Epithelial cell of prostate (primary cell): ENCODE measurements around the gene GSTA5.
"Not testable (repeated sequence)": the region's sequence is repeated elsewhere in the genome, so short reads cannot be mapped to it uniquely, and the experiment has no call there.

ENCODE experiments used
- DNase-seq: peaks from one replicate; pipeline ENCODE4 v3.0.0-alpha.2; 2011; ENCODE audit warnings: low read depth, low spot score
- H3K27ac ChIP-seq: fragments of 450-650 bp; 2 replicates; pipeline ENCODE4 v1.5.1; 2017; ENCODE audit warnings: mild to moderate bottlenecking

The GSTA5 gene

DNA sequence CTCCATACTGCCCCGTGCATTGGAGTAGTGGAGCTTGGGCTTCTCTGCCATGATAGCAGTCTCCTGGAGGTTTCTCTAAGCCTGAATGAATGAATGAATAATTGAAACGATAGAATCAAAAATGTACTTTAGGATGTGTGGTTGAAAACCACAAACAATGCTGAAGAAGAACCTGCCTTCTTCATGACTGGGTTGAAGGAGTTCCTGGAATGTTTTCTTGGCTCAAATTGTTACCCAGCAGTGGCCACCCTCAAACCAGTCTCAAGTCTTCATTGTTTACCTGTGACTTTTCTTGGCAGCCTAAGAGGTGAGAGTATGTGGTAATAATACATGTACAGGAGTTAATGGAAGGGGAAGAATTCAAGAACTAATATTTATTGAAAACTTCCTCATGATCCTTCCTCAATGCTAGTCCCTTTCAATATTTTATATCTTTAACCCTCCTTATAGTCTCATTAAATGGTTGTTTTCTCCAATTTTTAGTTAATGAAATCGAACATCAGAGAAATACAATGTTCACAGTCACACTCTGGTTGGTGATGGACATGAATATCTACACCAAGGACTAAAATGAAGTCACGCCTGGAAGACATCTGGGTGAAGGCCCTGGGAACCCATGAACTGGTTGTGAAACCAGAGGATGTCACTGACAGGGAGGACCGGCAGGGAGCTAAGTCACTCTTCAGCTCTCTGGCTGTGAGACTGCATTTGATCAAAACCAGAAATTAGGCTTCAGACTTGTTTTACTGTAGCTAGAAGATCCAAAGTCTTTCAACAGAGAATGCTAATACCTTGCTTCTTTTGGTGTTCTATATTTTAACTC, at the start of gene GSTA5:
GSTA5 (minus strand) TSS at position 51 of the 823 bp plus-strand sequence.
- DNase-seq = peak; percentile 18
- no peak within 1 kb of the TSS for H3K27ac ChIP-seq

- DNase-seq = no peak
- no peak overlapping the region for H3K27ac ChIP-seq
These were observed 49.4 kb upstream of the GSTA5 start for GRCh38 chr6:52890018-52890417.

DNA sequence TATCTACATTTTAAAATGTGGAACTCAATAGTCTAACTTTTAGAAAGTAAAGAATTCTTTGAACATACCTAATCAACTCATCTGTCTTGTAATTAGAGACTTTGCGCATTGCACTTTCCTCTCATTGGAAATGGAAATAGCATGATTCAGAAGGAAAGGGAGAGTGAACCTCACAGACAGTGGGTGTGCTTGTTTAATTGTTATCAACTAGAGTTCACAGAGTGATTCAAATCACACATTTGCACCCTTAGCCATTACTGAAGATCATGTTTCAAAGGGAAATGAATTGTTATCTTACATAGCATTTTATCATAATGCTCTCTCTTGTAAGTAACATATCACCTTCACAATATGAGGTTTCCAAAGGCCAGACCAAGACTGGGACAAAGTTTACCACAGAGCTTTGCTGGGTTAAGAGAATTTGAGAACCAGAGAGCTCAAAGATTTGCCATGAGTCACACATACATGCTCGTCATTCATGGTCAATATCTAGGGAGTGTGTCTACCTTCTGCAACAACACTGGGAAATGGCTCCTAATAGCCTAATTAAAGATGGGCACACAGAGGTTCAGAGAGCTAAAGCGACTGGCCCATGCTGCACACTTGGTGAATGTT, 47.4 kb upstream of the GSTA5 start:
- H3K27ac ChIP-seq = no peak overlapping the region
- no peak for DNase-seq

DNA sequence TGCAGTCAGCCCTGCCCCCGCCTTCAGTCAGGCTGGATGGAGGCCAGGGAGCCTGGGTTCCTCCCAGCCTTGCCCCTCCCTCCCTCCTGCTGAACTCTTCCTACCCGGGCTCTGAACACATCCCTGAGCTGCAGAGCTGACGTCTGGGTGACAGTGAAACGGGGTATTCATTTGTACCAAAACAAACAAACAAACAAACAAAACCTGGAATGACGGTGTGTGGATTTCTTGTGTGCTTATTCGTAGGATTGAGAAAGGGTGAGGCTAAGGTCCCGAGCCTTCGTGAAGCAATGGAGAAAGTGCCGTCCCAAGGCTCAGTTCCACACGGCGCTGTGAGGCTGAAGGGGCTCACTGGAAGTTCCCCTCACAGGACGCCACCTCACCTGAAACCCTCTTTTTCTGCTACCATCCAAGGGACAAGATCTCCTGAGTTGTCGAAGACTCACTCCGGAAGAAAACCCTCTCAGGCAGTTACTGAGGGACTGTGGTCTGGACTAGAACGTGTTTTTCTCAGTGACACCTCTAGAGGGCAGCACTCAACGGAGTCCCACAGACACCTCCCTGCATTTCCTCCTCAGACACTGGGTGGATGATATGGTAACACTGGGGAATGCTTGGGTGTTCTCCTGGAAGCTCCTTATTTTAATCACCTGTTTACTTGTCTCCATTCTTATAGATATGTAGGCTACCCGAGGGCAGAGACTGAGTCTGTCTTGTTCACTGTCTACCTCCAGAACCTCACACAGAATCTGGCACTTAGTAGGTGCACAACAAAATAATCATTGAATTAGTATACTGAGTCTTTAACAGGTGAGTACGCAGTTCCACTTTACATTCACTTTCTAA, 41.6 kb upstream of the GSTA5 start:
- no peak overlapping the region for H3K27ac ChIP-seq
- DNase-seq = no peak

GRCh38 chr6:52881662-52881995, 41.0 kb upstream of the GSTA5 start:
- no peak for DNase-seq
- no peak overlapping the region for H3K27ac ChIP-seq

DNA sequence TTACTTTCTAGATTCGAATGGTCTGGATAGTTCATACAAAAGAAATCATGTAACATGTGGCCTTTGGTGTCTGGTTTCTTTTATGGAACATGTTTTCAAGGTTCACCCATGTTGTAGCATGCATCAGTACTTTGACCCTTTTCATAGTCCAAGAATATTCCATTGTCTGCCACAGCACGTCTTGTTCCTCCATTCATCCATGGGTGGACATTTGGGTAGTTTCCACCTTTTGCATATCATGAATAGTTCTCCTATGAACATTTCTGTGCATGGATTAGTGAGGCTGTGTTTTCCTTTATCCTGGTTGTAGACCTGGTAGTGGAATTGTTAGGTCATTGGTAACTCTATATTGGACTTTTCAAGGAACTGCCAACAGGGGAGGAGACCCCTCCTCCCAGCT, 37.2 kb upstream of the GSTA5 start:
- no peak overlapping the region for H3K27ac ChIP-seq
- DNase-seq = no peak

GRCh38 chr6:52877168-52877567, 36.6 kb upstream of the GSTA5 start:
- peak; percentile 74 for DNase-seq
- H3K27ac ChIP-seq = no peak overlapping the region

GRCh38 chr6:52876056-52876787, 35.6 kb upstream of the GSTA5 start:
- no peak overlapping the region for H3K27ac ChIP-seq
- DNase-seq = no peak

DNA sequence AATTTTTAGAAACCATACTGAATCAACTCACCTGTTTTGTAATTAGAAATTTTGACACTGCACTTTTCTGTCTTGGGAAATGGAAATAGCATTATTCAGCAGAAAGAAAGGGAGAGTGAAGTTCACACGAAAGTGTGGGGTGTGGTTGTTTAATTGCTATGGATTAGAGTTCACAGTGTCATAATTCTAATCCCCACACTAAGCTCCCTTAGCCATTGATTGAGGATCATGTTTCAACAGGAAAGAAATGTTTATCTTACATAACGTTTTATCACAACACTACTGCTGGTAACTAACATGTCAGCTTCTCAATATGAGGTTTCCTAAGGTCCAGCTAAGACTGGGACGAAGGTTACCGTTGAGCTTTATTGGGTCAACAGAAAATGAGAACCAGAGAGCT, 31.4 kb upstream of the GSTA5 start:
- no peak for DNase-seq
- H3K27ac ChIP-seq = no peak overlapping the region

- no peak overlapping the region for H3K27ac ChIP-seq
- DNase-seq = no peak
These were observed 31.0 kb upstream of the GSTA5 start for GRCh38 chr6:52871621-52872020.

DNA sequence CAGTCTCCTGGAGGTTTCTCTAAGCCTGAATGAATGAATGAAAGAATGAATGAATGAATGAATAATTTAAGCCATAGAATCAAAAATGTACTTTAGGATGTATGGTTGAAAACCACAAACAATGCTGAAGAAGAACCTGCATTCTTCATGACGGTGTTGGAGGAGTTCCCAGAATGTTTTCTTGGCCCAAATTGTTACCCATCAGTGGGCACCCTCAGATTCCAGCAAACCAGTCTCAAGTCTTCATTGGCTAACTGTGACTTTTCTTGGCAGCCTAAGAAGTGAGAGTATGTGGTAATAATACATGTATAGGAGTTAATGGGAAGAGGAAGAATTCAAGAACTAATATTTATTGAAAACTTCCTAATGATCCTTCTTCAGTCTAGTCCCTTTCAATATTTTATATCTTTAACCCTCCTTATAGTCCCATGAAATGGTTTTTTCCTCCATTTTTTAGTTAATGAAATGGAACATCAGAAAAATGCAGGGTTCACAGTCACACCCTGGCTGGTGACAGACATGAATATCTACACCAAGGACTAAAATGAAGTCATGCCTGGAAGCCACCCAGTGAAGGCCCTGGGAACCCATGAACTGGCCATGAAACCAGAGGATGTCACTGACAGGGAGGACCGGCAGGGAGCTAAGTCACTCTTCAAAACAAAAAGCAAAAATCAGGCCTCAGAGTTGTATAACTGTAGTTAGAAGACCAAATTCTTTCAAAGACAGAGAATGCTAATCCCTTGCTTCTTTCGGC, 29.9 kb upstream of the GSTA5 start:
- DNase-seq = not testable (repeated sequence)

DNA sequence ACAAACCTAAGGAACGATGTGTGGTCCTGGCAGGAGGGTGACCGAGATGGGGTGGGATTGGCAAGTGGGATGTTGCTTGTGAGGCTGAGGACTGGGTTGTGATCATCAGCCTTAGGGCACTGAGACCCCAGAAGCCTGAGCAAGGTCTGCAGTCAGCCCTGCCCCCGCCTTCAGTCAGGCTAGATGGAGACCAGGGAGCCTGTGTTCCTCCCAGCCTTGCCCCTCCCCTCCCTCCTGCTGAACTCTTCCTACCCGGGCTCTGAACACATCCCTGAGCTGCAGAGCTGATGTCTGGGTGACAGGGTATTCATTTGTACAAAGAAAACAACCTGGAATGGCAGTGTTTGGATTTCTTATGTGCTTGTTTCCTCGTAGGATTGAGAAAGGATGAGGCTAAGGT, 28.3 kb upstream of the GSTA5 start:
- H3K27ac ChIP-seq, DNase-seq: not testable (repeated sequence)

More for the DNA sequence above, 29.9 kb upstream of the GSTA5 start:
- H3K27ac ChIP-seq = not testable (repeated sequence)

GRCh38 chr6:52868240-52868639, 27.6 kb upstream of the GSTA5 start:
- DNase-seq = no peak
- H3K27ac ChIP-seq = no peak overlapping the region

DNA sequence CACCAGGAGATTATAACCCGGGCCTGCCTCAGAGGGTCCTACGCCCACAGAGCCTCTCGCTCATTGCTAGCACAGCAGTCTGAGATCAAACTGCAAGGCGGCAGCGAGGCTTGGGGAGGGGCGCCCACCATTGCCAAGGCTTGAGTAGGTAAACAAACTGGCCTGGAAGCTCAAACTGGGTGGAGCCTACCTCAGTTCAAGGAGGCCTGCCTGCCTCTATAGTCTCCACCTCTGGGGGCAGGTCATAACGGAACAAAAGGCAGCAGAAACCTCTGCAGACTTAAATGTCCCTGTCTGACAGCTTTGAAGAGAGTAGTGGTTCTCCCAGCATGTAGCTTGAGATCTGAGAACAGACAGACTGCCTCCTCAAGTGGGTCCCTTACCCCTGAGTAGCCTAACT, 20.5 kb upstream of the GSTA5 start:
- not testable (repeated sequence) for DNase-seq, H3K27ac ChIP-seq

GRCh38 chr6:52858416-52858815, 17.8 kb upstream of the GSTA5 start:
- DNase-seq = no peak
- H3K27ac ChIP-seq = no peak overlapping the region

DNA sequence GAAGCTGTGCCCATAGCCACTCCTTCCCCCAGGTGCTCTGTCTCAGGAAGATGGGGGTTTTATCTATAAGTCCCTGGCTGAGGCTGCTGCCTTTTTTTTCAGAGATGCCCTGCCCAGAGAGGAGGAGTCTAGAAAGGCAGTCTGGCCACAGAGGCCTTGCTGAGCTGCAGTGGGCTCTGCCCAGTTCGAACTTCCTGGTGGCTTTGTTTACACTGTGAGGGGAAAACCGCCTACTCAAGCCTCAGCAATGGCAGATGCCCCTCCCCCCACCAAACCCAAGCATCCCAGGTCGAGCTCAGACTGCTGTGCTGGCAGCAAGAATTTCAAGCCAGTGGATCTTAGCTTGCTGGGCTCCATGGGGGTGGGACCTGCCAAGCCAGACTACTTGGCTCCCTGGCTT, 15.5 kb upstream of the GSTA5 start:
- DNase-seq, H3K27ac ChIP-seq: not testable (repeated sequence)

GRCh38 chr6:52849137-52849536, 8.5 kb upstream of the GSTA5 start:
- DNase-seq = no peak
- no peak overlapping the region for H3K27ac ChIP-seq

DNA sequence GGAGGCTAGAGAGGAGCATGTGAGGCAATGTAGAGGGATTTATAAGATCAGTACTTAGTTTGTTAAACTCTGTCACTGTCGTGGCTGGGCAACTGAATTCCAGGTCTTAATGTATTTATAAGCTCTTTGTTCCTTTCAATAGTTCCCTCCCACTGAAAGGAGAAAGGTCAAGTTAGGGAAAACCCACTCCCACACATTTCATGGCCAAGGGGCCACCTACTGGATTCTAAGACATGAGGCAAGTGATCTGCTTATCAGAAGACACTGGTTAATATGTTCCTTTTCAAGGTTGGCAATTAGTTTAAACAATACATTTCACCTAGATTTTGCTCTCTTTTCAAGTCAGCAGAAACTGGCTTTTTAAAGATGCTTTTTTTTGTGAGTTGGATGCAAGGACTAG, 5.4 kb upstream of the GSTA5 start:
- no peak overlapping the region for H3K27ac ChIP-seq
- DNase-seq = no peak

GRCh38 chr6:52843605-52844004, 3.0 kb upstream of the GSTA5 start:
- DNase-seq = no peak
- H3K27ac ChIP-seq = no peak overlapping the region
